ENCODE results near the gene DPPA3.

DNA sequence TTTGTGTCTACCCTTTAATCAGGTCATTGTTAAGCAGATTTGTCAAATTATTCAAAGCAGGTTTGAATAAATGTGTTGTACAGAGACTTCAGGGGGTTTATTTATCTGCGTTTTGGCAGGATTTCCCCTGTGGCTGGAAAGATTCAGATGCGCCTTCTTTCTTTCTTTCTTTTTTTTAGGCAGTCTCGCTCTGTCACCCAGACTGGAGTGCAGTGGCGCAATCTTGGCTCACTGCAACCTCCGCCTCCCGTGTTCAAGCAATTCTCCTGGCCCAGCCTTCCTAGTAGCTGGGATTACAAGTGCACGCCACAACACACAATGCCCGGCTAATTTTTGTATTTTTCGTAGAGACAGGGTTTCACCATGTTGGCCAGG lies 47.5 kb downstream of the DPPA3 start:
- TF ChIP-seq, protein P1, sequence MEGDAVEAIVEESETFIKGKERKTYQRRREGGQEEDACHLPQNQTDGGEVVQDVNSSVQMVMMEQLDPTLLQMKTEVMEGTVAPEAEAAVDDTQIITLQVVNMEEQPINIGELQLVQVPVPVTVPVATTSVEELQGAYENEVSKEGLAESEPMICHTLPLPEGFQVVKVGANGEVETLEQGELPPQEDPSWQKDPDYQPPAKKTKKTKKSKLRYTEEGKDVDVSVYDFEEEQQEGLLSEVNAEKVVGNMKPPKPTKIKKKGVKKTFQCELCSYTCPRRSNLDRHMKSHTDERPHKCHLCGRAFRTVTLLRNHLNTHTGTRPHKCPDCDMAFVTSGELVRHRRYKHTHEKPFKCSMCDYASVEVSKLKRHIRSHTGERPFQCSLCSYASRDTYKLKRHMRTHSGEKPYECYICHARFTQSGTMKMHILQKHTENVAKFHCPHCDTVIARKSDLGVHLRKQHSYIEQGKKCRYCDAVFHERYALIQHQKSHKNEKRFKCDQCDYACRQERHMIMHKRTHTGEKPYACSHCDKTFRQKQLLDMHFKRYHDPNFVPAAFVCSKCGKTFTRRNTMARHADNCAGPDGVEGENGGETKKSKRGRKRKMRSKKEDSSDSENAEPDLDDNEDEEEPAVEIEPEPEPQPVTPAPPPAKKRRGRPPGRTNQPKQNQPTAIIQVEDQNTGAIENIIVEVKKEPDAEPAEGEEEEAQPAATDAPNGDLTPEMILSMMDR (IDR thresholded peaks at IDR 0.05; ENCODE audit: extremely low read depth in 1 of 2, insufficient read depth in 1 of 2, low read depth in 1 of 2, low read length in 2 of 2): no peak
- TF ChIP-seq POLR2A (IDR thresholded peaks at IDR 0.05; ENCODE audit: low read depth, low read length): no peak
- no peak for TF ChIP-seq FOS (IDR thresholded peaks at IDR 0.05; ENCODE audit: borderline replicate concordance, insufficient read depth, low read length)
- TF ChIP-seq, protein P2, sequence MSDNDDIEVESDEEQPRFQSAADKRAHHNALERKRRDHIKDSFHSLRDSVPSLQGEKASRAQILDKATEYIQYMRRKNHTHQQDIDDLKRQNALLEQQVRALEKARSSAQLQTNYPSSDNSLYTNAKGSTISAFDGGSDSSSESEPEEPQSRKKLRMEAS (IDR thresholded peaks at IDR 0.05; ENCODE audit: insufficient read depth, insufficient read length): no peak
- no peak for TF ChIP-seq POLR2AphosphoS5 (IDR thresholded peaks at IDR 0.05; ENCODE audit: insufficient read depth, low read depth, low read length)
- TF ChIP-seq EZH2 (IDR thresholded peaks at IDR 0.05; ENCODE audit: borderline replicate concordance, low read depth, low read length, severe bottlenecking): no peak
